K562 (cell line): Measurements from ENCODE around the gene BANK1.

Experiments used
- BRF2 ChIP-seq: IDR thresholded peaks from 3 replicates; pipeline ENCODE4 v1.6.1; 2011; ENCODE audit warnings: borderline replicate concordance, mild to moderate bottlenecking; ENCODE audit not compliant: insufficient read length, insufficient read depth
- CHD2 ChIP-seq: IDR thresholded peaks from 2 replicates; pipeline ENCODE4 v1.6.1; 2011; ENCODE audit warnings: low read depth, low read length
- EZH2 ChIP-seq: IDR thresholded peaks from 2 replicates; pipeline ENCODE4 v1.6.1; 2012; ENCODE audit warnings: low read depth, mild to moderate bottlenecking, inconsistent platforms, low read length, borderline replicate concordance
- FOXJ3 ChIP-seq: sonication (generic); formaldehyde crosslinking; IDR thresholded peaks from 2 replicates; pipeline ENCODE4 v1.4.0; 2020; ENCODE audit warnings: mild to moderate bottlenecking, missing genetic modification reagents
- NCOA2 ChIP-seq, 2 experiments: fragments of 450-650 bp; IDR thresholded peaks; 2 replicates each; pipeline ENCODE4 v1.6.1; 2018; ENCODE audit warnings: mild to moderate bottlenecking in 2 of 2, moderate library complexity in 1 of 2; ENCODE audit not compliant: partially characterized antibody in 2 of 2
- TEAD4 ChIP-seq, 2 experiments: sonication (generic) in 1 of 2; formaldehyde crosslinking in 1 of 2; IDR thresholded peaks; 2 replicates each; pipeline versions ENCODE4 v1.6.1 to v1.8.0; 2012 to 2022; ENCODE audit warnings: borderline replicate concordance in 1 of 2, inconsistent platforms in 1 of 2, low read length in 1 of 2, mild to moderate bottlenecking in 1 of 2, missing genetic modification reagents in 1 of 2
- TRIM24 ChIP-seq, 2 experiments: fragments of 450-650 bp; IDR thresholded peaks; 2 replicates each; pipeline ENCODE4 v1.6.1; 2016
- ZNF133 ChIP-seq: fragments of 250-450 bp; sonication (Bioruptor Pico); IDR thresholded peaks from 2 replicates; pipeline ENCODE4 v1.4.0; 2020; ENCODE audit warnings: mild to moderate bottlenecking
- ZNF76 ChIP-seq: fragments of 250-450 bp; sonication (Bioruptor Pico); IDR thresholded peaks from 2 replicates; pipeline ENCODE4 v1.4.0; 2020; ENCODE audit warnings: mild to moderate bottlenecking, moderate library complexity, borderline replicate concordance

GRCh38 chr4:101865501-101866062, 75.1 kb downstream of the BANK1 start:
- no peak for TF ChIP-seq FOXJ3
- no peak for TF ChIP-seq TEAD4 (IDR thresholded peaks at IDR 0.05; ENCODE audit: low read length)
- no peak for TF ChIP-seq TEAD4 (CRISPR knock-in tag; IDR thresholded peaks at IDR 0.05; ENCODE audit: borderline replicate concordance)
- no peak for TF ChIP-seq ZNF76
- TF ChIP-seq NCOA2 (IDR thresholded peaks at IDR 0.05; ENCODE audit: partially characterized antibody in 2 of 2) = no peak
- TF ChIP-seq ZNF133 (CRISPR knock-in tag) = no peak
- no peak for TF ChIP-seq CHD2
- TF ChIP-seq BRF2 = no peak
- TF ChIP-seq EZH2 = no peak
- no peak for TF ChIP-seq TRIM24 (IDR thresholded peaks at IDR 0.05)
